Heart right ventricle (tissue), 16 donors: ENCODE measurements around the gene STRN3. TPM values are rescaled to one million over a fixed set of nuclear protein-coding genes. Genes with fewer than 3 reads are reported as not detected.
"Not testable (repeated sequence)": the region's sequence is repeated elsewhere in the genome, so short reads cannot be mapped to it uniquely, and the experiment has no call there.

ENCODE experiments used
- ATAC-seq, 8 donors: fragments of 200-7000 bp; cut with Tn5 transposase; one replicate each; pipeline ENCODE4 v1.9.1; 2020; ENCODE audit warnings: mild to moderate bottlenecking in 8 of 8, moderate library complexity in 8 of 8, moderate number of reproducible peaks in 1 of 8
- DNase-seq, 2 donors: peaks; one replicate each; pipeline ENCODE4 v3.0.0-alpha.2; 2020
- H3K27ac ChIP-seq, 10 donors: fragments of 200-600 bp; sonication (generic) in 2 of 10; one replicate each; pipeline versions ENCODE4 v1.5.0 to v1.8.0; 2020 to 2022; ENCODE audit warnings: mild to moderate bottlenecking in 3 of 10
- H3K27me3 ChIP-seq, 7 donors: fragments of 200-600 bp; one replicate each; pipeline ENCODE4 v1.8.0; 2021 to 2022; ENCODE audit warnings: mild to moderate bottlenecking in 2 of 7
- H3K36me3 ChIP-seq, 9 donors: fragments of 200-600 bp; sonication (generic) in 1 of 9; one replicate each; pipeline versions ENCODE4 v1.5.0 to v1.8.0; 2020 to 2022; ENCODE audit warnings: mild to moderate bottlenecking in 2 of 9
- H3K4me1 ChIP-seq, 9 donors: fragments of 200-600 bp; sonication (generic) in 1 of 9; one replicate each; pipeline versions ENCODE4 v1.5.0 to v1.8.0; 2020 to 2022; ENCODE audit warnings: mild to moderate bottlenecking in 4 of 9
- H3K4me3 ChIP-seq, 10 donors: fragments of 200-600 bp; sonication (generic) in 2 of 10; one replicate each; pipeline versions ENCODE4 v1.5.0 to v1.8.0; 2020 to 2022; ENCODE audit warnings: mild to moderate bottlenecking in 7 of 10, moderate library complexity in 2 of 10
- H3K9me3 ChIP-seq, 11 donors: fragments of 200-600 bp in 10 of 11; sonication (generic) in 2 of 11; one replicate each; pipeline versions ENCODE4 v1.5.0 to v1.8.0; 2013 to 2022; ENCODE audit warnings: mild to moderate bottlenecking in 2 of 11, control low read depth in 1 of 11, moderate library complexity in 1 of 11
- CTCF ChIP-seq, 9 donors: fragments of 200-600 bp; sonication (generic) in 2 of 9; IDR thresholded peaks; one replicate each; pipeline versions ENCODE4 v1.5.0 to v1.8.0; 2021 to 2022; ENCODE audit warnings: antibody characterized with exemption in 9 of 9, mild to moderate bottlenecking in 5 of 9, moderate library complexity in 1 of 9
- WGBS, 2 donors: extraction: QIAGEN DNeasy Blood & Tissue Kit; methylation state at CpG; one replicate each; pipeline ENCODE4 v1.1.7; 2013; ENCODE audit warnings: inconsistent platforms in 1 of 2; 5-methylcytosine and 5-hydroxymethylcytosine counted together
- intact Hi-C, 10 donors: fragments of 100-400 bp; cut with DNase I; formaldehyde crosslinking; loops; one replicate each; pipeline versions ENCODE4 v1.11.1 to v1.14.2; 2022
- polyA plus RNA-seq, 2 donors: library from polyadenylated mRNA; stranded (reverse); fragments of 200-250 nt; gene quantifications; one replicate each; pipeline ENCODE4 v1.2.3, GENCODE V29; 2013
- total RNA-seq, 10 donors: library from RNA; stranded (reverse); fragmentation: NEBNext Ultra II Directional in 3 of 10; extraction: Animal tissue kit (Norgen Biotek cat#: 25700) in 3 of 10; gene quantifications; one replicate each; pipeline versions ENCODE4 v1.2.1 to v1.2.4, GENCODE V29; 2021 to 2023
- donor health status: Arrhythmogenic right ventricular cardiomyopathy.
- donor health status: ischemic (EF 13 %, LVEDD 7.1; RV severe dilation, severe dysfunction).
- donor health status: healthy with polysubstance abuse.
- donor health status: DM: no; HTN: yes; CAD: no.
- donor health status: DM: no; HTN: no; CAD: no.
- donor health status: ischemic (EF 25% LVEDD 6.9; RV normal size, moderate dysfunction).
- donor health status: ischemic (EF 25% LVEDD 5.7; RV mildly dilated, moderate dysfunction).
- donor health status: healthy.
- donor health status: DM: yes; HTN: yes; CAD: no.
- donor health status: Ischemic cardiomyopathy.
- donor health status: ischemic (EF 35%, LVEDD 5.7; RV mildly dilated, moderate dysfunction).
- donor health status: nonischemic (EF 11% LVEDD 7.7; RV severe dilation, severe dysfunction).
- donor health status: DM: yes; HTN: yes; CAD: no.
- donor health status: PGD.
- donor health status: ischemic (EF 29% LVEDD 5.4; RV normal size, mild dysfunction).
- donor health status: nonischemic (EF 23%, LVEDD 6.1; RV moderate dilation, normal function).

The STRN3 gene
- total and polyA plus RNA-seq, 12 donors = 10.5 to 60.4 (median 50.2) TPM

- intact Hi-C loops = no loop called here
- Histone ChIP-seq H3K4me1 (peaks cover 0 to 10% (median 0%) of the 10 kb centered on the region in 9 donors), H3K4me3 (no peak overlapping the region), H3K27me3 (no peaks in the 10 kb centered on the region), H3K27ac (no peak overlapping the region), H3K36me3 (peaks cover 0 to 71% (median 0%) of the 10 kb centered on the region in 9 donors), H3K9me3 (peaks cover 0 to 5% (median 0%) of the 10 kb centered on the region in 11 donors)
- DNase-seq (no peak), ATAC-seq (no peak)
- TF ChIP-seq CTCF (IDR thresholded peaks at IDR 0.05) = no peak
- 91 to 98% methylated on average over 5 of the region's 5 CpGs for WGBS, 2 donors
Observed at GRCh38 chr14:31070431-31070830, 44.3 kb upstream of the STRN3 start.

- H3K36me3 ChIP-seq = peaks cover 0 to 60% (median 0%) of the 10 kb centered on the region in 9 donors
- H3K9me3 ChIP-seq = no peaks in the 10 kb centered on the region
- DNase-seq (no peak), ATAC-seq (no peak)
- intact Hi-C loops = no loop called here
- no peaks in the 10 kb centered on the region for H3K27me3 ChIP-seq
- 92 to 99% methylated on average over 3 of the region's 3 CpGs for WGBS, 2 donors
- no peak for TF ChIP-seq CTCF (IDR thresholded peaks at IDR 0.05)
- peaks cover 0 to 10% (median 0%) of the 10 kb centered on the region in 9 donors for H3K4me1 ChIP-seq
- no peak overlapping the region for H3K4me3 ChIP-seq
- H3K27ac ChIP-seq = no peak overlapping the region
Observed at GRCh38 chr14:31069343-31069742, 43.2 kb upstream of the STRN3 start.

GRCh38 chr14:31068235-31068634, 42.1 kb upstream of the STRN3 start:
- Histone ChIP-seq H3K36me3 (peaks cover 0 to 53% (median 0%) of the 10 kb centered on the region in 9 donors), H3K27me3 (no peaks in the 10 kb centered on the region), H3K4me1 (peaks cover 0 to 10% (median 0%) of the 10 kb centered on the region in 9 donors), H3K4me3 (no peak overlapping the region), H3K9me3 (no peaks in the 10 kb centered on the region), H3K27ac (peak overlapping the region in 1 of 10 donors; percentile 67)
- no peak for TF ChIP-seq CTCF (IDR thresholded peaks at IDR 0.05)
- ATAC-seq (peak in 2 of 8 donors; percentile 24 to 60), DNase-seq (no peak)
- WGBS, 2 donors = 89 to 94% methylated on average over 1 of the region's 1 CpG
- intact Hi-C loops = no loop called here

- H3K36me3 ChIP-seq, intact Hi-C loops, H3K27ac ChIP-seq, H3K27me3 ChIP-seq, ATAC-seq, DNase-seq, H3K4me3 ChIP-seq, H3K9me3 ChIP-seq: not testable (repeated sequence)
- WGBS, 2 donors = 91 to 92% methylated on average over 8 of the region's 8 CpGs
- peaks cover 0 to 15% (median 0%) of the 10 kb centered on the region in 9 donors for H3K4me1 ChIP-seq
Observed at GRCh38 chr14:31062908-31063307, 36.7 kb upstream of the STRN3 start.

- DNase-seq (no peak), ATAC-seq (no peak)
- Histone ChIP-seq H3K9me3 (no peaks in the 10 kb centered on the region), H3K4me1 (peaks cover 0 to 14% (median 0%) of the 10 kb centered on the region in 9 donors), H3K27me3 (no peaks in the 10 kb centered on the region), H3K27ac (no peak overlapping the region), H3K4me3 (no peak overlapping the region), H3K36me3 (no peaks in the 10 kb centered on the region)
- TF ChIP-seq CTCF (IDR thresholded peaks at IDR 0.05) = no peak
- intact Hi-C loops = no loop called here
- WGBS, 2 donors = 88% methylated on average over 6 of the region's 6 CpGs
Observed at GRCh38 chr14:31060253-31060875, 34.2 kb upstream of the STRN3 start.
